NB4 (cell line): ENCODE data around the gene IFNE.

Experiments
- DNase-seq: peaks from one replicate; pipeline ENCODE4 v3.0.0; 2010; ENCODE audit warnings: low read depth
- H3K4me3 ChIP-seq: one replicate; pipeline ENCODE4 v1.5.1; 2011; ENCODE audit warnings: mild to moderate bottlenecking, low read depth, low read length, moderate library complexity
- CTCF ChIP-seq: IDR thresholded peaks from one replicate; pipeline ENCODE4 v1.5.1; 2012; ENCODE audit warnings: low read depth, low read length
- MAX ChIP-seq: IDR thresholded peaks from 2 replicates; pipeline ENCODE4 v1.6.1; 2011; ENCODE audit warnings: low read depth, low read length
- MYC ChIP-seq: IDR thresholded peaks from 2 replicates; pipeline ENCODE4 v1.6.1; 2011; ENCODE audit warnings: low read depth, low read length
- POLR2A ChIP-seq: IDR thresholded peaks from 2 replicates; pipeline ENCODE4 v1.6.1; 2011; ENCODE audit warnings: mild to moderate bottlenecking; ENCODE audit not compliant: insufficient read length; ENCODE audit errors: extremely low read depth

The IFNE gene

GRCh38 chr9:21481470-21482056 lies 550 bp downstream of the IFNE start:
- H3K4me3 ChIP-seq = no peak overlapping the region
- DNase-seq = no peak
- no peak for TF ChIP-seq POLR2A
- TF ChIP-seq MYC = no peak
- no peak for TF ChIP-seq MAX
- TF ChIP-seq CTCF = no peak

GRCh38 chr9:21479152-21479702 lies 2.9 kb downstream of the IFNE start:
- DNase-seq = no peak
- no peak overlapping the region for H3K4me3 ChIP-seq
- TF ChIP-seq POLR2A (no peak), MAX (no peak), MYC (no peak), CTCF (no peak)

GRCh38 chr9:21477466-21477865 lies 4.6 kb downstream of the IFNE start:
- DNase-seq = no peak
- TF ChIP-seq CTCF = no peak
- no peak for TF ChIP-seq MYC
- TF ChIP-seq MAX = no peak
- no peak for TF ChIP-seq POLR2A
- no peak overlapping the region for H3K4me3 ChIP-seq

GRCh38 chr9:21473236-21473635 lies 8.9 kb downstream of the IFNE start:
- no peak for DNase-seq
- no peak overlapping the region for H3K4me3 ChIP-seq
- TF ChIP-seq POLR2A = no peak
- no peak for TF ChIP-seq MYC
- TF ChIP-seq MAX = no peak
- TF ChIP-seq CTCF = no peak

GRCh38 chr9:21470126-21470525 lies 12.0 kb downstream of the IFNE start:
- TF ChIP-seq MAX = no peak
- TF ChIP-seq POLR2A = no peak
- no peak for TF ChIP-seq MYC
- TF ChIP-seq CTCF = no peak
- H3K4me3 ChIP-seq = no peak overlapping the region
- DNase-seq = no peak
